K562 (cell line): Measurements from ENCODE around the gene ZBTB8A. TPM values are rescaled to one million over a fixed set of nuclear protein-coding genes. Genes with fewer than 3 reads are reported as not detected.

Experiments
- BCOR ChIP-seq: fragments of 450-650 bp; IDR thresholded peaks from 2 replicates; pipeline ENCODE4 v1.6.1; 2016
- CBX2 ChIP-seq: fragments of 200-600 bp; sonication (generic); IDR thresholded peaks from one replicate; pipeline ENCODE4 v1.6.1; 2012; ENCODE audit warnings: mild to moderate bottlenecking, low read length, inconsistent platforms; ENCODE audit not compliant: insufficient read depth, poor library complexity, severe bottlenecking
- CC2D1A ChIP-seq: fragments of 450-650 bp; IDR thresholded peaks from 2 replicates; pipeline ENCODE4 v1.6.1; 2017; ENCODE audit warnings: mild to moderate bottlenecking
- CCAR2 ChIP-seq: fragments of 200-400 bp; formaldehyde crosslinking; IDR thresholded peaks from 2 replicates; pipeline ENCODE4 v1.6.1; 2017; ENCODE audit warnings: mild to moderate bottlenecking, low read depth, low read length
- EGR1 ChIP-seq: fragments of 450-650 bp; conservative IDR thresholded peaks from 2 replicates; pipeline ENCODE4 v1.6.1; 2017; ENCODE audit warnings: mild to moderate bottlenecking
- FOSL1 ChIP-seq: fragments of 200-800 bp; sonication (Bioruptor generic); conservative IDR thresholded peaks from 2 replicates; pipeline ENCODE4 v1.6.1; 2016; ENCODE audit warnings: missing genetic modification characterization, missing compliant biosample characterization
- FOXM1 ChIP-seq, 2 experiments: fragments of 450-650 bp in 1 of 2; sonication (generic) in 1 of 2; formaldehyde crosslinking in 1 of 2; IDR thresholded peaks; 2 replicates each; pipeline versions ENCODE4 v1.6.1 to v1.9.0; 2017 to 2022; ENCODE audit warnings: low read depth in 2 of 2, mild to moderate bottlenecking in 2 of 2, missing genetic modification reagents in 1 of 2, moderate library complexity in 1 of 2
- HCFC1 ChIP-seq: IDR thresholded peaks from 2 replicates; pipeline ENCODE4 v1.6.1; 2012; ENCODE audit warnings: low read depth, low read length, improper control_type of control experiment
- MCM5 ChIP-seq: fragments of 450-650 bp; IDR thresholded peaks from 2 replicates; pipeline ENCODE4 v1.6.1; 2016; ENCODE audit warnings: low read depth
- NFYB ChIP-seq: IDR thresholded peaks from 2 replicates; pipeline ENCODE4 v1.6.1; 2011; ENCODE audit warnings: mild to moderate bottlenecking, moderate library complexity; ENCODE audit not compliant: insufficient read length; ENCODE audit errors: extremely low read depth
- POLR3A ChIP-seq: IDR thresholded peaks from 2 replicates; pipeline ENCODE4 v1.6.1; 2011; ENCODE audit warnings: borderline replicate concordance, mild to moderate bottlenecking, moderate library complexity; ENCODE audit not compliant: insufficient read length, insufficient read depth; ENCODE audit errors: extremely low read depth
- POU5F1 ChIP-seq: fragments of 150-350 bp; IDR thresholded peaks from 2 replicates; pipeline ENCODE4 v1.6.1; 2014; ENCODE audit warnings: borderline replicate concordance, low read length, low read depth, mild to moderate bottlenecking; ENCODE audit not compliant: partially characterized antibody
- PURB ChIP-seq: sonication (generic); formaldehyde crosslinking; IDR thresholded peaks from 2 replicates; pipeline ENCODE4 v1.9.0; 2021; ENCODE audit warnings: low read depth, mild to moderate bottlenecking, missing genetic modification reagents
- RB1 ChIP-seq: fragments of 450-650 bp; IDR thresholded peaks from 2 replicates; pipeline ENCODE4 v1.6.1; 2017; ENCODE audit warnings: low read depth, mild to moderate bottlenecking
- ZNF274 ChIP-seq: IDR thresholded peaks from 2 replicates; pipeline ENCODE4 v1.6.1; 2011; ENCODE audit warnings: low read depth, mild to moderate bottlenecking, low read length, moderate library complexity, borderline replicate concordance
- ZNF384 ChIP-seq: IDR thresholded peaks from 2 replicates; pipeline ENCODE4 v1.6.1; 2012; ENCODE audit warnings: low read depth, low read length, improper control_type of control experiment
- ZNF436 ChIP-seq: fragments of 250-450, 450-650 bp; sonication (Bioruptor Pico); formaldehyde crosslinking; IDR thresholded peaks from 2 replicates; pipeline ENCODE4 v1.7.0; 2020; ENCODE audit warnings: mild to moderate bottlenecking
- ZNF583 ChIP-seq: fragments of 250-450 bp; sonication (Bioruptor Pico); IDR thresholded peaks from 2 replicates; pipeline ENCODE4 v1.4.0; 2020
- ZNF785 ChIP-seq: fragments of 250-450 bp; sonication (Bioruptor Pico); IDR thresholded peaks from 2 replicates; pipeline ENCODE4 v1.4.0; 2020; ENCODE audit warnings: mild to moderate bottlenecking
- polyA plus RNA-seq, 8 experiments: library from polyadenylated mRNA; depleted of rRNA in 4 of 8; stranded (reverse) in 5 of 8; unstranded in 3 of 8; fragments of >200 nt; fragmentation: Nextera tagmentation in 2 of 8; fragmentation: Illumina TruSeq in 1 of 8; extraction: Ambion mirVana in 2 of 8; extraction: Trizol in 1 of 8; gene quantifications; 2 replicates each; pipeline versions ENCODE4 v1.2.1 to v1.2.3, GENCODE V29; 2011 to 2014; ENCODE audit warnings: inconsistent platforms in 1 of 8, missing spikeins in 1 of 8
- total RNA-seq, 7 experiments: library from RNA; depleted of rRNA in 6 of 7; stranded (reverse); fragments of >200 nt in 6 of 7; fragmentation: Illumina TruSeq in 2 of 7; extraction: Trizol in 2 of 7; gene quantifications; 2 replicates each; pipeline versions ENCODE4 v1.2.1 to v1.2.3, GENCODE V29; 2011 to 2021; ENCODE audit warnings: low replicate concordance in 1 of 7
- TF ChIP-seq, protein P1 (sequence below), 2 experiments: fragments of 450-650 bp; IDR thresholded peaks; 2 replicates each; pipeline ENCODE4 v1.6.1; 2016; ENCODE audit warnings: mild to moderate bottlenecking in 2 of 2, borderline replicate concordance in 1 of 2, low read depth in 1 of 2, moderate library complexity in 1 of 2

The ZBTB8A gene
- total and polyA plus RNA-seq, 9 of the 15 experiments (the other 6 are each of a cell fraction or from before 2014, with no cell fraction given), result 0.01 to 0.64 (median 0.09) TPM

DNA sequence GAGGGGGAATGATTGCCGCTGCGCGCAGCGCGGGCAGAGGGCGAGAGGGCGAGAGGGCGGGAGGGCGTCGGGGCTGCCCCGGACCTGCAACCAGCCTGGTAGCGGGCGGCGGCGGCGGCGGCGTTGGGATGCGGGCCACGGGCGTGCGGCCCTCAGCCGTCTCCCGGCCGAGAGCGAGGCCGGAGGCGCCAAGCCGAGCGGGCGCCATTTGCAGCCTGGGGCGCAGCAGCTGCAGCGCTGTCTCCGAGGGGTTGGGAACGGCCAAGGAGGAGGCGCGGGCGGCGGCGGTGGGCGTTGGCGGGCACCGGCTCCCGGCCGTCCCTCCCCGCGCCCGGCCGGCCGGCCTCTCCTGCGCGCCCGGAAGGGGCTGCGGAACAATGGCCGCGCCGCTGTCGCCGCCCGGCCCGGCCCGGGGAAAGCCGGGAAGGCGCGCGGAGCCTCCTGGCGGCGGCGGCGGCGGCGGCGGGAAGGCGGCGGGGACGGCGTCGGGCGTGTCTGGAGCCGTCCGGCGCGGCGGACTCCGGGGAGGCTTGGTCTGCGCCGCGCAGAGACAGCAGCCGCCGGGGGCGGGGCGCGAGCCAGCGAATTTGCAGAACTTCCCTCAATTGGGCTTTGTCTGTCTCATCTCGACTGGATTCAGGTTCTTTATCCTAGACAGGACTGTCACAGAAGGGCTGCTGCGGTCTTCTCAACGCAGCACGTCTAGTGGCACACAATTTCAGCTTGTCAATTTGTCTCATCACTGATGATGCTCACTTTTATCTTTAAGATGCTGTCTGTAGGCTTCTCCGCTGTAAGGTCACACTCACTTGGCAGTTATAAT, 38.6 kb upstream of the ZBTB8A start (continued):
- TF ChIP-seq, protein P1, sequence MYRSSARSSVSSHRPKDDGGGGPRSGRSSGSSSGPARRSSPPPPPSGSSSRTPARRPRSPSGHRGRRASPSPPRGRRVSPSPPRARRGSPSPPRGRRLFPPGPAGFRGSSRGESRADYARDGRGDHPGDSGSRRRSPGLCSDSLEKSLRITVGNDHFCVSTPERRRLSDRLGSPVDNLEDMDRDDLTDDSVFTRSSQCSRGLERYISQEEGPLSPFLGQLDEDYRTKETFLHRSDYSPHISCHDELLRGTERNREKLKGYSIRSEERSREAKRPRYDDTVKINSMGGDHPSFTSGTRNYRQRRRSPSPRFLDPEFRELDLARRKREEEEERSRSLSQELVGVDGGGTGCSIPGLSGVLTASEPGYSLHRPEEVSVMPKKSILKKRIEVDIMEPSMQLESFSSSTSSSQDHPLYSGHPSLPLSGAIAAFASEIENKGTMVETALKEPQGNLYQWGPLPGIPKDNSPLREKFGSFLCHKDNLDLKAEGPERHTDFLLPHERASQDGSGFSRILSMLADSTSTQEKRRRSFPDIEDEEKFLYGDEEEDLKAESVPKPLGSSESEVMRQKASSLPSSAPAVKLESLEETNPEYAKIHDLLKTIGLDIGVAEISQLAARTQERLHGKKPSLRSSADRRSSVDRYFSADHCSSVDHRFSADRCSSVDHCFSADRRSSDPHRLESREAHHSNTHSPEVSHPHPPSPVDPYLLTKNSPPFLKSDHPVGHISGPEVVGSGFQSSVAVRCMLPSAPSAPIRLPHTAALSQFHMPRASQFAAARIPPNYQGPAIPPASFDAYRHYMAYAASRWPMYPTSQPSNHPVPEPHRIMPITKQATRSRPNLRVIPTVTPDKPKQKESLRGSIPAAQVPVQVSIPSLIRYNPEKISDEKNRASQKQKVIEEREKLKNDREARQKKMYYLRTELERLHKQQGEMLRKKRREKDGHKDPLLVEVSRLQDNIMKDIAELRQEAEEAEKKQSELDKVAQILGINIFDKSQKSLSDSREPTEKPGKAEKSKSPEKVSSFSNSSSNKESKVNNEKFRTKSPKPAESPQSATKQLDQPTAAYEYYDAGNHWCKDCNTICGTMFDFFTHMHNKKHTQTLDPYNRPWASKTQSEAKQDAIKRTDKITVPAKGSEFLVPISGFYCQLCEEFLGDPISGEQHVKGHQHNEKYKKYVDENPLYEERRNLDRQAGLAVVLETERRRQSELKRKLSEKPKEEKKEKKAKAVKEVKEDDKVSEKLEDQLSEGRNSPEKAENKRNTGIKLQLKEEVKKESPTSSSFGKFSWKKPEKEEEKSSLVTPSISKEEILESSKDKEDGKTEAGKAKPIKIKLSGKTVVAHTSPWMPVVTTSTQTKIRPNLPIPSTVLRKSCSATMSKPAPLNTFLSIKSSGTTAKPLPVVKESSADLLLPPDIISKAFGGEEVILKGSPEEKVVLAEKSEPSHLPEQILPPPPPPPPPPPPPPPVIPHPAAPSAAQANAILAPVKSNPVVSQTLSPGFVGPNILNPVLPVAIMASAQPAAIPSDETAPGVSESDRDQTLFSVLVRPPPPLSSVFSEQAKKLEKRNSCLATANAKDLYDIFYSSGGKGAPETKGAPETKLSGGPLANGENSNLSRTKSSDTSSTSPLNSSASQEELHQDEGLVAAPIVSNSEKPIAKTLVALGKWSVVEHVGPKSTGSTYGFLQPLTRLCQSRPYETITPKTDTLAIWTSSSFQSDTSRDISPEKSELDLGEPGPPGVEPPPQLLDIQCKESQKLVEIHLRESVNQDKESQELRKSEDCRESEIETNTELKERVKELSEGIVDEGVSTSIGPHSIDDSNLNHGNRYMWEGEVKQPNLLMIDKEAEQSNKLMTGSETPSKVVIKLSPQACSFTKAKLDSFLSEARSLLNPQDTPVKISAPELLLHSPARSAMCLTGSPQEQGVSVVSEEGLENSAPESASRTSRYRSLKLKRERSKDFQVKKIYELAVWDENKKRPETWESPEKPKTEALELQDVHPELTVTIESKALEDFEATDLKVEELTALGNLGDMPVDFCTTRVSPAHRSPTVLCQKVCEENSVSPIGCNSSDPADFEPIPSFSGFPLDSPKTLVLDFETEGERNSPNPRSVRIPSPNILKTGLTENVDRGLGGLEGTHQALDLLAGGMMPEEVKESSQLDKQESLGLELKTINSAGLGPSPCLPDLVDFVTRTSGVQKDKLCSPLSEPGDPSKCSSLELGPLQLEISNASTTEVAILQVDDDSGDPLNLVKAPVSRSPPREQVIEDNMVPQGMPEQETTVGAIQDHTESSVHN (IDR thresholded peaks at IDR 0.05; ENCODE audit: borderline replicate concordance in 1 of 2, low read depth in 1 of 2), result no peak
- TF ChIP-seq CCAR2 (no peak), CBX2 (no peak), BCOR (no peak), ZNF785 (CRISPR knock-in tag) (no peak), NFYB (no peak), ZNF384 (no peak), FOSL1 (tag) (no peak; the same call in 1 of the 2 replicates), ZNF583 (CRISPR knock-in tag) (peak; percentile 90), HCFC1 (peak; percentile 49), RB1 (peak; percentile 97), ZNF436 (CRISPR knock-in tag) (no peak), ZNF274 (no peak), CC2D1A (no peak), MCM5 (no peak), FOXM1 (IDR thresholded peaks at IDR 0.05; ENCODE audit: low read depth) (no peak), FOXM1 (CRISPR knock-in tag; IDR thresholded peaks at IDR 0.05; ENCODE audit: low read depth) (no peak), POU5F1 (no peak), EGR1 (no peak), PURB (CRISPR knock-in tag) (no peak), POLR3A (no peak)
